ENCODE data around the gene RGS14. TPM values are rescaled to one million over a fixed set of nuclear protein-coding genes. Genes with fewer than 3 reads are reported as not detected.

RGS14 gene, protein sequence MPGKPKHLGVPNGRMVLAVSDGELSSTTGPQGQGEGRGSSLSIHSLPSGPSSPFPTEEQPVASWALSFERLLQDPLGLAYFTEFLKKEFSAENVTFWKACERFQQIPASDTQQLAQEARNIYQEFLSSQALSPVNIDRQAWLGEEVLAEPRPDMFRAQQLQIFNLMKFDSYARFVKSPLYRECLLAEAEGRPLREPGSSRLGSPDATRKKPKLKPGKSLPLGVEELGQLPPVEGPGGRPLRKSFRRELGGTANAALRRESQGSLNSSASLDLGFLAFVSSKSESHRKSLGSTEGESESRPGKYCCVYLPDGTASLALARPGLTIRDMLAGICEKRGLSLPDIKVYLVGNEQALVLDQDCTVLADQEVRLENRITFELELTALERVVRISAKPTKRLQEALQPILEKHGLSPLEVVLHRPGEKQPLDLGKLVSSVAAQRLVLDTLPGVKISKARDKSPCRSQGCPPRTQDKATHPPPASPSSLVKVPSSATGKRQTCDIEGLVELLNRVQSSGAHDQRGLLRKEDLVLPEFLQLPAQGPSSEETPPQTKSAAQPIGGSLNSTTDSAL
- total RNA-seq: 6.2 and 7.4 TPM in 2 replicates
- long read RNA-seq, partial matches to known transcripts: 2 of 2 reads
- long read RNA-seq, other reads (novel, unspliced or antisense): 0 of 2 reads

DNA sequence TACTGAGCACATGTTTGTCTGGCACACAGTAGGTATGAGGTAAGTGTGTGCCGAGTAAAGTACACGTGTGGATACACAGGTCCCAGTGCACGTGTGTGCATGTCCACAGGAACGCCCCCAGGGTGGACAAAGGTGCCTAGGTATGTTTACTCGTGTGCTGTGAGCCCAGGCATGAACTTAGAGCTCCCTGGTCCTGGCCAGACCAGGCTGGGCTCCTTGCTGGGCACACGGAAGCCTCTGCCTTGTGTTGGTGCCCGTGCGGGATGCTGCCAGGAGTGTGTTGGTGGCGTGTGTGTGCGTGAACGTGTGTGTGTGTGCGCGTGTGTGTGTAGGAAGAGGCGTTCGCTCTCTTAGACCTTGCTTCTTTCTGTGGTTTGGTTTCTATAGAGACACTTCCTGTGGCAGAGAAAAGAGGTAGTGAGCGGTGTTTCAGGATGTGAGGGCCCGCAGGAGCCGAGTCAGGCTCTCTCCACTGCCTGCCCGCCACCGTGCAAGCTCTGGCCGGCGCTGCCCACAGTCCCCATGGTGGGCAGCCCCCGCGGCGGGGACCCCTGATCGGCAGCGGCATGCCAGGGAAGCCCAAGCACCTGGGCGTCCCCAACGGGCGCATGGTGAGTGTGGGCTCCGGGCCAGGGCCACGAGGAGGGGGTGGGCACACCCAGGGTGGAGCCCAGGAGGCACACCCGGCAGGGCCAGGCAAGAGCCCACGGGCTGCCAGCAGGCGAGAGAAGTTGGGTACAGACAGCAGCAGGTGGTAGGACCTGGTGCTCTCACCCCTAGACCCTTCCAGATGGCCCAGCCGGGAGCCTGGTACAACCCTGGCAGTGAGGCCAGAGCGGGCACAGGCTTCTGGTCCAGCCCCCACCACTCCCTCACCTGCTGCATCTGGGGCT is at the start of gene RGS14:
TSS of gene RGS14 (plus strand) at position 466 of the 893 bp plus-strand sequence. CDS start at position 567, 101 bp downstream.
- H3K27ac Mint-ChIP-seq (ENCODE audit: unreplicated experiment): no peak within 1 kb of the TSS
- no peak for DNase-seq (ENCODE audit: extremely low spot score, unreplicated experiment)

DNA sequence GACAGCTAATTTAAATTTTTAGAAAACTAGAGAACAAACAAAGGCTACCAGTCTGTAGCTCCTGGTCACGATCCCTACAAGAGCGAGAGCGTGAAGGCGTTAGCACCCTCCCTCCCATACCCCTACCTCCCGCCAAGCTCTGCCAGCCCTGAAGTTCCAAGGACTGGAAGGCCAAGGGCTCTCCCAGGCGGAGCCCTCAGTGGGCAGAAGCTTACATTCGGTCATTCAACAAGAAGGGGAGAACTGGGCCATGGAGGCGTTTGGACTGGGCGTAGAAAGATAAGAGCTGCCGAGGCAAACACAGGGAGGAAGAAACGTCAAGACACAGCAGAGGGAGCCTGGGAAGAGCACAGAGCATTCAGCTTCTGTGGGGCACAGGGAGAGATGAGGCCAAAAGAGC is 49.0 kb upstream of the RGS14 start:
- Mint-ChIP-seq H3K27ac (ENCODE audit: unreplicated experiment) (no peak overlapping the region), H3K9me3 (ENCODE audit: unreplicated experiment) (no peaks in the 10 kb centered on the region), H3K27me3 (ENCODE audit: unreplicated experiment) (no peaks in the 10 kb centered on the region), H3K4me1 (ENCODE audit: unreplicated experiment) (peaks cover 47% of the 10 kb centered on the region), H3K36me3 (ENCODE audit: unreplicated experiment) (peaks cover 10% of the 10 kb centered on the region), H3K4me3 (ENCODE audit: unreplicated experiment) (no peak overlapping the region)
- TF ChIP-seq, protein P1, sequence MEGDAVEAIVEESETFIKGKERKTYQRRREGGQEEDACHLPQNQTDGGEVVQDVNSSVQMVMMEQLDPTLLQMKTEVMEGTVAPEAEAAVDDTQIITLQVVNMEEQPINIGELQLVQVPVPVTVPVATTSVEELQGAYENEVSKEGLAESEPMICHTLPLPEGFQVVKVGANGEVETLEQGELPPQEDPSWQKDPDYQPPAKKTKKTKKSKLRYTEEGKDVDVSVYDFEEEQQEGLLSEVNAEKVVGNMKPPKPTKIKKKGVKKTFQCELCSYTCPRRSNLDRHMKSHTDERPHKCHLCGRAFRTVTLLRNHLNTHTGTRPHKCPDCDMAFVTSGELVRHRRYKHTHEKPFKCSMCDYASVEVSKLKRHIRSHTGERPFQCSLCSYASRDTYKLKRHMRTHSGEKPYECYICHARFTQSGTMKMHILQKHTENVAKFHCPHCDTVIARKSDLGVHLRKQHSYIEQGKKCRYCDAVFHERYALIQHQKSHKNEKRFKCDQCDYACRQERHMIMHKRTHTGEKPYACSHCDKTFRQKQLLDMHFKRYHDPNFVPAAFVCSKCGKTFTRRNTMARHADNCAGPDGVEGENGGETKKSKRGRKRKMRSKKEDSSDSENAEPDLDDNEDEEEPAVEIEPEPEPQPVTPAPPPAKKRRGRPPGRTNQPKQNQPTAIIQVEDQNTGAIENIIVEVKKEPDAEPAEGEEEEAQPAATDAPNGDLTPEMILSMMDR (IDR thresholded peaks at IDR 0.05): no peak
- no peak for DNase-seq (ENCODE audit: extremely low spot score, unreplicated experiment)

More for the DNA sequence above, at the start of gene RGS14:
- TF ChIP-seq, protein P1 (IDR thresholded peaks at IDR 0.05): no peak
- Mint-ChIP-seq H3K36me3 (ENCODE audit: unreplicated experiment) (no peaks in the 10 kb centered on the region), H3K9me3 (ENCODE audit: unreplicated experiment) (no peaks in the 10 kb centered on the region), H3K4me1 (ENCODE audit: unreplicated experiment) (peaks cover 2% of the 10 kb centered on the region), H3K27me3 (ENCODE audit: unreplicated experiment) (peaks cover 26% of the 10 kb centered on the region), H3K4me3 (ENCODE audit: unreplicated experiment) (no peak within 1 kb of the TSS)

DNA sequence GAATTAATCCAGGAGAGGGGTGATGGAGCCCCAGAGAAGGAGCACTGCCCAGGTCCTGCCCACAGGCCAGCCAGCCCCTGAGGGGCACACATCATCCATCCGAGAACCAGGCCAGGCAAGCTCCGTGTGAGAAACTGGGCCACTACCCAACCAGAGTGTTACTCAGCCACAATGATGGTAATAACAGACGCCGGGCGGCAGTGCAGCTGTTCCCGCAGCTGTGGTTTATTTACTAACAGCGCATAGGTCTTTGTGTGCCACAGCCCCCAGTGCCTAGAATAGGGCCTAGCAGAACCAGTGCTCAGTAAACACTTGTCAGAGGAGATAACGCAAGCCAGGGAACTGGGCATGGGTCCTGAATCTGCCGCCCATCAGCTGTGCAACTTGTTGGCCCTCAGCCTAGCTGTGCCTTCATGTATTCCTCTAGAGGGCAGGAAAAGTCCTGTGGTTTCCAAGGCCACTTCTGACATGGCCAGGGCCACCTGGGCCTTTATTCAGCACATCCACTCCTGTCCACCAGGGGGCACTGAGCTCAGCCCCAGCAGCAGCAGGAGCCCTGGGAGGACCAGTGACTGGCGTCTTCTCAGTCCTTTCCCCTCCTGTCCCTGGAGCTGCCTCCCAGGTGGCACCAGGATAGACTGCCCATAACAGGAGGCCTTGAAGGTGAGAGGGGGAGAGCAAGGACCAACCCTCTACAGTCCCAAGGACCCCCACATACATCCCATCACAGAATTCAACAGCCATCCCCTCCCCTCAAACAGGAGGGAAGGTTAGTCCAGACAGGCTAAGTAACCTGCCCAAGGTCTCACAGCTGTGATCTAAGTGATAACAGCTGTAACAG is 48.2 kb upstream of the RGS14 start:
- peak overlapping the region; percentile 6 for H3K27ac Mint-ChIP-seq (ENCODE audit: unreplicated experiment)
- no peak for DNase-seq (ENCODE audit: extremely low spot score, unreplicated experiment)
- peaks cover 39% of the 10 kb centered on the region for H3K4me1 Mint-ChIP-seq (ENCODE audit: unreplicated experiment)
- TF ChIP-seq, protein P1 (IDR thresholded peaks at IDR 0.05): peak; percentile 79
- peak overlapping the region; percentile 44 for H3K4me3 Mint-ChIP-seq (ENCODE audit: unreplicated experiment)
- peaks cover 10% of the 10 kb centered on the region for H3K36me3 Mint-ChIP-seq (ENCODE audit: unreplicated experiment)
- H3K9me3 Mint-ChIP-seq (ENCODE audit: unreplicated experiment): no peaks in the 10 kb centered on the region
- H3K27me3 Mint-ChIP-seq (ENCODE audit: unreplicated experiment): no peaks in the 10 kb centered on the region

DNA sequence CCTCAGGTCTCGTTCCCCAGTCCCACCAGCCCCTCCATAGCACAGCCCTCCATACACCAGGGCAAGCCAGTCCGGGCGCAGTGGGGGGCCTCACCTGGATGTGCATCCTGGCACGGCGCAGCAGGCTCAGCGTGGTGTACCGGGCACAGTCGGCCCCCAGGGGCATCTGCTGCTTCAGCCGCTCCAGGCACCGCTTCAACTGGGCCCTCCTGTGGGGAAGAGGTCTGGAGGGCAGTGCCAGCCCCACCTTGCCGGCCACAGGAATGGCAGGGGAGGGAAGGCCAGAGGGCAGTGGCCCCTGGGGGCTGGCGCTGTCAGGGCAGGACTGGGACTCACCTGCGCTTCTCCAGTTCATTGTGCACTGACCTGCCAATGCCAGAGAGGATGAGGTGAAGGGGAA is 47.4 kb upstream of the RGS14 start:
- Mint-ChIP-seq H3K27ac (ENCODE audit: unreplicated experiment) (no peak overlapping the region), H3K36me3 (ENCODE audit: unreplicated experiment) (peaks cover 10% of the 10 kb centered on the region), H3K4me3 (ENCODE audit: unreplicated experiment) (peak overlapping the region; percentile 78), H3K4me1 (ENCODE audit: unreplicated experiment) (peaks cover 33% of the 10 kb centered on the region), H3K27me3 (ENCODE audit: unreplicated experiment) (no peaks in the 10 kb centered on the region), H3K9me3 (ENCODE audit: unreplicated experiment) (no peaks in the 10 kb centered on the region)
- no peak for DNase-seq (ENCODE audit: extremely low spot score, unreplicated experiment)
- TF ChIP-seq, protein P1 (IDR thresholded peaks at IDR 0.05): no peak
